Cortex of kidney (tissue), 1 donor: ENCODE measurements around the gene CDKAL1.
"Not testable (repeated sequence)": the region's sequence is repeated elsewhere in the genome, so short reads cannot be mapped to it uniquely, and the experiment has no call there.

ENCODE experiments used
- DNase-seq: peaks from one replicate; lab custom pipeline; 2025; lab: John Stamatoyannopoulos, UW

Gene CDKAL1

DNA sequence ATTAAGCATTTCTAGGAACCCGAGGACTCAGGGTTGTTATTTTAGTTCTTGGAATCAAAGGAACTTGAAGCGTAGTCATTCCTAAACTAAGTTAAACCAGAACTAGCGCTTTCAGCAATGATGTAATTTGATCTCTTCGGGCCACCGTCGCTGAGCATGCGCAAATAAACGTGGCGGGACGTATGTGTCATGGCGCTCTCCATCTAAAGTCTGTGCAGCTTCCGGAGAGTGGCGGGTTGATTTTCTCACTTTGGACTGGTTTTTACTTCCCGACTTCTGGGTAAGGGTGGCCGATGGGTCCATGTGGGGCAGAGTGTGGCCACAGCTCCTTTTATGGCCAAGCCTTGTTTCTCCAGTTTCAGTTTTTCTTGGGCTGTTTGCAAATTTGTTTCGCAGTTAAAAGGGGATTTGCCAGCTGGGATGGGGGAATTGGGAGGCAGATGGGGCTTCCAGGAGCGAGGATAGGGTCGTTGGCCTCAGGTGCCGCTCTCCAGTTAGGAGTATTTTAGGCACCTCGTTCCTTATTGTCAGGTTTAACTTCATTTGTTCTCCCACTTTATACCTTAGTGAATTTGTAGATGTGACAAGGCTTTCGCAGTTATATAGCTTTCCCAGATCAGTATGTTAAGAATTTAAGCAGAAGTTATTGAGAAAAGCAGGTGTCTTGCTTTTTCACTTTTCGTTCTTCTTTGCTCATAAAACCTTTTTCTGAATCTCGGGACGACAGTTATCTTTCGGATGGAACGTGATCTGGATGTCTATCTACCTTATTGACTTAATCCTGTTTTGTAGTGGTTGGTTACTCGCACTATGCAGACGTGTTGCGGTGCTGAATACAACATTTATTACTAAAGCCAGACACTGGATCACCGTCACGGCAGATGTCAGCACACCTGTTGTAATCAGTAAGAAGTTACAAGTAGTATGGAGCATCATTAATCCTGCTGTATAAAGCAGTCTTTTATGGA lies at the start of gene CDKAL1:
Gene CDKAL1 (plus strand): TSS at position 163 of the 968 bp plus-strand sequence. CDS start 11,894 bp downstream, outside the sequence.
- DNase-seq = no peak

- no peak for DNase-seq
These were observed 47.6 kb upstream of the CDKAL1 start for GRCh38 chr6:20486641-20487040.

DNA sequence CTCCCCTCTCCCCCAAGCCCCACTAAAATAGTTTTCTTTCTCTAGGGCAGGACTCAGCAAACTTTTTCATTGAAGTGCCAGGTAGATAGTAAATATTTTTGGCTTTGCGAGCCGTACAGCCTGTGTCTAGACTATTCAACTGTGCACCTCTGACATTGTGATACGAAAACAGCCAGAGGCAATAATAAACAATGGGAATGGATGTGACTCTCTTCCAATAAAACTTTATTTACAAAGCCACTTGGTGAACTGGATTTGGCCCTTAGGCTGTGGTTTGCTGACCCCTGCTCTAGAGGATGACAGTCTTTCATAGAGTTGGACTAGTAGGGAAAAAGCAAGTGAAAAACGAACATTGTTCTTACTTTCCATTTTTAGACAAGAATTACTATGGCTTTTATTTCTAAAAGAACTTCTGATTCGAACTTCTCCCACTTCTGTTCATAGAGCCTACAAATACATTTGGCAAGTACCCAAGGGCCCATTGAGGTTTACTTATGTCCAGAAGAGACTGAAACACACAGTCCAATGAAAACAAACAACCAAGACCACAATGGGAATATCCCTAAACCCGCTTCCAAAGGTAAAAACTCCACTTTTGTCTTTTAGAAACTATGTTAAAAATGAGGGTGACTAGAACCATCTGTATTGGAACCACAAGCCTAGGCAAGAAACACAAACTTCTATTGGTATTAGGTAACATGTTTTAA lies 46.4 kb upstream of the CDKAL1 start:
- DNase-seq = no peak

- DNase-seq = no peak
These were observed 43.7 kb upstream of the CDKAL1 start for GRCh38 chr6:20490591-20490990.

DNA sequence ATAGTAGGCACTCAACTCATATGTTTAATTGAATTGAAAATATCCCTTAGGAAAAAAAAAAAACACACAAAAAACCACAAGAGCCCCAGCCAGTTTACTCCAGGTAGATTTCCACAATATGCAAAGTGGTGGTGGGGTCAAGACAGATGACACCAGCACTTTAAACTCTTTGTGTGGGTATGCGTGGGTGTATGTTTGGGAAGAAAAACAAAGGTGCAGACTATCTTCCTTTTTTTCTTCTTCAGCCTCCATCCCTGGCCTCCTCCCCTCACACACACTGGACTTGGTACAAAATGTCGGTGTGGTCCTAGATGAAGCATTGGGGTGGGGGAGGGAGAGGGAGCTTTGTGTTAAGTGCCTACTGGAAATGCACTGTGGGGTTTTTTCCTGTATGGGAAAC lies 42.2 kb upstream of the CDKAL1 start:
- no peak for DNase-seq

DNA sequence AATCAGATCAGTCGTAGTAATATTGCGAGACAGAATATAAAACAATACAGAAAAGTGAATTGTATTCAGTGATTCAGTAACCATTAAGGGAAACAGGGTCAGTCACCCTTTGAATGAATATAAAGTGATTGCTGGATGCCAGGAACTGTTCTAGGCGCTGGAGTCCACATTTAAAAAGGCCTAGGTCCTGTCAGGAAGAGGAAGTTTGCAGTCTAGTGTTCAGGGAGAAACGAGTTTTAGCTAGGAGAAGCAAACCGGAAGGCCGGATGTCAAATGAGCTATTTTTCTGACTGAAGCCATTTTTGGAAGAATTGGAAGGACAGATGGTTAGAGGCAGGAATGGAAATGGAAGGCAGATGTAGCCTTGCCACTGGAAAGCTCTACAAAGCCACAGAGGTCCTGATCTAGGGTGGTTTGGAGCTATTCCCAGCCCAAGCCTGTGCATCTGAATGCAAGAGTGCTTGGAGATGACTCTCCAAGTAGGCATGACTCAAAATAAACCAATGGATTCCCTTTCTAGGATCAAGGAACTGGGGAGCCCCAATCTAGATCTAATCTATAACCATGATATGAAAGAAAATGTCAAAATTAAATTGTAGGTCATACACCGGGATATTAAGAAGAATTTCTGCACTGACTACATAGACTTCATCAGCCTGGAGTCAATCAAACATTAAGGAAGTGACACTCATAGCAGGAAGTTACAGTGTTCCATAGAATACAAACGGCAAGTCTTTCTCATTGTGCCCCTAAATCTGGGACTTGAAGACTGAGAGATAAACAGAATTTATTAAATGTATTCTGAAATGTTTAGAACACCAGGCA lies 36.8 kb upstream of the CDKAL1 start:
- no peak for DNase-seq

GRCh38 chr6:20498041-20498385 lies 36.2 kb upstream of the CDKAL1 start:
- no peak for DNase-seq

DNA sequence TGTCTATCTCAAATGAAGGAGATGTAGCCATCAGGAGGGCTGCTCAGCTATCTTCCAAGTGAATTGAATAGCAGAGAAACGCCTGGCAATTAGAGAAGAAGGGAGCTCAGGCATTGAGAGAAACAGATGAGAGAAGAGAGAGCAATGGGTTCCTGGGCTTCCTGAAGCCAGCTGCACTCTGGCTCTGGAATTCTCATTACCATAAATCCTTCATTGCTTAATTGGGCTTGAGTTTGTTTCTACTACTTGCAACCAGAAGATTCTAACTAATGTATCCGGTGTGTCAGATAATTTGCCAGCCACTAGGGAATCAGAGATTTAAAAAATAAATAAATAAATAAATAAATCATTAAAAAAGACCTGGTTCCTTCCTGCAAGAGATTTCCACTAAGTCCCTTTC lies 25.0 kb upstream of the CDKAL1 start:
- DNase-seq = no peak

- no peak for DNase-seq
These were observed 22.4 kb upstream of the CDKAL1 start for GRCh38 chr6:20511852-20512251.

GRCh38 chr6:20525208-20525607 lies 9.0 kb upstream of the CDKAL1 start:
- not testable (repeated sequence) for DNase-seq

- DNase-seq = not testable (repeated sequence)
These were observed 5.2 kb upstream of the CDKAL1 start for GRCh38 chr6:20529086-20529448.

DNA sequence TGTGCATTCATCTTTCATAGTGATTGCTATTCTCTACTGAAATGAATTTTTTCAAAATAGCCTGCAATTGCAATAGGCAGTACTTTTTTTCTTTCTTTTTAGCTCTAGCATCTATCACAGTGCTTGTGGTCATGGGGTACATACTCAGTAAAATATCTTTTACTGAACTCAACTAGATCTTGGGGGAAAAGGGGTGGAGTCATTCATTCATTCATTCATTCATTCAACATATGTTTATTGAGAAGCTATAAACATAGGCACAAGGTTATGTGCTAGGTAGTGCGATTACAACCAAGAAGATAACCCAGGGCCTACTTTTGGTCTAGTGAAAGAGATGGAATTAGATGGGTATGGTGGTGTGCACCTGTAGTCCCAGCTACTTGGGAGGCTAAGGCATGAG lies 1.4 kb upstream of the CDKAL1 start:
- no peak for DNase-seq

DNA sequence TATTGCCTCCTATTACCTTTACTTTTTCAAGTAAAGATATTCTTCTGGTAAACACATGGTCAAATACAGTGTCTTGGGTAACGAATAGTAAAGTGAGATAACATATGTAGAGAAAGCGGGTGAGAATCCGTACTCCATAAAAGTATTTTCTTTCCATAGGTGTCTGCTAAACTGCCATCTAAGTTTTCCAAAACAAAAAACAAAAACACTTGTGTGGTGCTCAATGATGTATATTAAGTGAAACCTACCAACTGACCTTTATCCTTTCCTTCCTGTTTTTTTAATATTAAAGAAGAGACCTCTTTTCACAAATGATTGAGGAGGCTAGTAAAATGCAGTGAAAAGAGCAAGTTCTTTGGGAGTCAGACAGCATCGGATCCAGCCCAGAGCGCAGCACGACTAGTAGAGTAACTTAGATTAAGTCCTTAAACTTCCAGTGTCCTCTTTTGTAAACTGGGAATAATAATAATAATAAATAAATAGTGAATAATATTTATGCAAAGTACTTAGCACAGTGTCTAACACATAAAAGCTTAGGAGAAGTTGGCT lies 437 bp upstream of the CDKAL1 start:
- no peak for DNase-seq

DNA sequence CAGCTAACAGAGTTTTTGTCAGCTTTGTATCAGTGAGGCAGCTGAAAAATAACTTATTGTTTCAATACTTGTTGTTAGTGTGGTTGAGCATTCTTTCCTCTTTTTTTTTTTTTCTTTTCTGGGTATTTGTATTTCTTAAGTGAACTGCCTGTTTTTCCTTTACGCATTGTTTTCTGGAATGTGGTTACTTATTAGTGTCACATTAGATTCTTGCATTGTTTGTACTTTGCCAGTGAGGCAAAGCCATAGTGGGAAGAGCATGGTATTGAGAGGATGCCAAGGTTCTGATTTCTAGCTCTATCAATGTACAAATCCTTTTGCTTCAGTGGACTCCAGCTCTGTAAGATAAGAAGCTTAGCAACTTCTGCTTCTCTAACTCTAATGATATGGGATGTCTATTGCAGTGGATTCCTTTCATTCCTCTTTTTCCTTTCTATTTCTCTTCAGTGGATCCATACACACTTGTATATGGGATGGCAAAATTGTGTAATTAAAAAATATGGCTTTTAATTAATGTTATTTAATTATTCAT lies 3.9 kb downstream of the CDKAL1 start:
- no peak for DNase-seq

DNA sequence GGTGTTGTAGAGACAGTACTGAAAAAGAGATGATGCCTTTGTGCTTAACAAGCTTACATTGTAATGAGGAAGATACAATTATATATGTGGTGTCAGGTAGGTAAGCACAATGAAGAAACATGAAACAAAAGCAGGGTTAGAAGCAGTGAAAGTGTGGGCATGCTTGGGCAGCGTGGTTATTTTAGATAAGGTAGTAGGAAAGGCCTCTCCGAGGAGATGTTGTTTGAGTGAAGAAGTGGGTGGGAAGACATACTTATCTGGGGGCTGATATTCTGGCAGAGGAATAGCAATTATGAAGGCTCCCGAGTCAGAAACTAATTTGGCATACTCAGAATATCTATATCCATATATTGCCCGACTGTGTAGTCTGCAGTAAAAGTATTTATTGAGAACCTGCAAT lies 4.7 kb downstream of the CDKAL1 start:
- no peak for DNase-seq

- DNase-seq = no peak
These were observed 5.1 kb downstream of the CDKAL1 start for GRCh38 chr6:20539387-20539786.

DNA sequence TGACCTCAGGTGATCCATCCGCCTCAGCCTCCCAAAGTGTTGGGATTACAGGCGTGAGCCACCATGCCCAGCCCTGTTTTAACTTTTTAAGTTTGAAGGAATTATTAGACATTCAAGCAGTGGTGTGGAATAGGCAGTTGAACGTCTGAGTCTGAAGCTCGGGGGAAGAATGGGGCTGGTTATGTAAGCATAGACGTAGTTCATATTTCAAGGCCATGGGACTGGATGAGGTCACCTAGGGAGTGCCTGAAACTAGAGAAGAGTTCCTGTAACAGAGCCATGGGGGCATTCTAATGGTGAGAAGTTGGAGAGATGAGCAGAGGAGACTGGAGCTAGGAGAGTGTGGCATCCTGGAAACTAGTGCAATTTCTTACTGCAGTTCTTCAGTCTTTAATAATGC lies 6.4 kb downstream of the CDKAL1 start:
- no peak for DNase-seq

GRCh38 chr6:20541382-20541781 lies 7.1 kb downstream of the CDKAL1 start:
- DNase-seq = no peak

- DNase-seq = no peak
These were observed 8.8 kb downstream of the CDKAL1 start for GRCh38 chr6:20542927-20543602.

DNA sequence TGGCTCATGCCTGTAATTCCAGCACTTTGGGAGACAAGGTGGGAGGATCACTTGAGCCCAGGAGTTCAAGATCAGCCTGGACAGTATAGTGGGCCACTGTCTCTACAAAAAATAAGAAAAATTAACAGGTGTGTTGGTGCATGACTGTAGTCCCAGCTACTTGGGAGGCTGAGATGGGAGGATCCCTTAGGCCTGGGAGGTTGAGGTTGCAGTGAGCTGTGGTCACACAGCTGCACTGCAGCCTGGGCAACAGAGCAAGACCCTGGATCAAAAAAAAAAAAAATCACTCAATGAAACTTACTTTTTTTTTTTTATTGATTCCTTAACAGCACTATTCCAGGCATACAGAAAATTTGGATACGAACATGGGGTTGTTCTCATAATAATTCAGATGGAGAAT lies 14.0 kb downstream of the CDKAL1 start:
- DNase-seq = no peak

GRCh38 chr6:20549398-20549797 lies 15.1 kb downstream of the CDKAL1 start:
- DNase-seq = not testable (repeated sequence)
